ENCODE data around the gene LRRC14B.

DNA sequence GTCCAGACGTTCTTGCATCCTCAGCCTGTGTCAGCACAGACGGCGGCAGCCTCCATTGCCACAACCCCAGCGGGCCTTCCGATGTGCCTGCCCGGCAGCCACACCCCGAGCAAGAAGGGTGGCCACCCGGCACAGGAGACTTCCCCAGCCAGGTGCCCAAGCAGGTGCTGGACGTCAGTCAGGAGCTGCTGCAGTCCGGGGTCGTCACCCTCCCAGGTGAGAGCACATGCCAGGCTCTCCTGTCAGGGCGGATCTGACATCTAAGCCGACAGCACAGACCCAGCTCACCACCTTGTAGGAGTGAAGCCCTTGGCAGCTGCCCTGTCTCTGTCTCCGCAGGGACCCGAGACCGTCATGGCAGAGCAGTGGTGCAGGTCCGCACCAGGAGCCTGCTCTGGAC lies 48.3 kb upstream of the LRRC14B start:
- TF ChIP-seq, protein P1, sequence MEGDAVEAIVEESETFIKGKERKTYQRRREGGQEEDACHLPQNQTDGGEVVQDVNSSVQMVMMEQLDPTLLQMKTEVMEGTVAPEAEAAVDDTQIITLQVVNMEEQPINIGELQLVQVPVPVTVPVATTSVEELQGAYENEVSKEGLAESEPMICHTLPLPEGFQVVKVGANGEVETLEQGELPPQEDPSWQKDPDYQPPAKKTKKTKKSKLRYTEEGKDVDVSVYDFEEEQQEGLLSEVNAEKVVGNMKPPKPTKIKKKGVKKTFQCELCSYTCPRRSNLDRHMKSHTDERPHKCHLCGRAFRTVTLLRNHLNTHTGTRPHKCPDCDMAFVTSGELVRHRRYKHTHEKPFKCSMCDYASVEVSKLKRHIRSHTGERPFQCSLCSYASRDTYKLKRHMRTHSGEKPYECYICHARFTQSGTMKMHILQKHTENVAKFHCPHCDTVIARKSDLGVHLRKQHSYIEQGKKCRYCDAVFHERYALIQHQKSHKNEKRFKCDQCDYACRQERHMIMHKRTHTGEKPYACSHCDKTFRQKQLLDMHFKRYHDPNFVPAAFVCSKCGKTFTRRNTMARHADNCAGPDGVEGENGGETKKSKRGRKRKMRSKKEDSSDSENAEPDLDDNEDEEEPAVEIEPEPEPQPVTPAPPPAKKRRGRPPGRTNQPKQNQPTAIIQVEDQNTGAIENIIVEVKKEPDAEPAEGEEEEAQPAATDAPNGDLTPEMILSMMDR (IDR thresholded peaks at IDR 0.05), result no peak
- TF ChIP-seq POLR2A (IDR thresholded peaks at IDR 0.05), result no peak

Data from vagina (tissue), 2 donors.